Keratinocyte (primary cell): ENCODE data around the gene SS18. TPM values are rescaled to one million over a fixed set of nuclear protein-coding genes. Genes with fewer than 3 reads are reported as not detected.

Experiments used
- DNase-seq: peaks from one replicate; pipeline ENCODE4 v3.0.0-alpha.2; 2011; ENCODE audit warnings: low read depth, missing footprints, low spot score
- FAIRE-seq: peaks from 2 replicates; lab custom pipeline; 2011; peaks lifted over from hg19 to GRCh38; lab: Jason Lieb, UNC
- H2AFZ ChIP-seq: 2 replicates; pipeline ENCODE4 v1.6.0; 2012; ENCODE audit warnings: low read length, control low read depth, inconsistent platforms; ENCODE audit not compliant: control insufficient read depth
- H3K27ac ChIP-seq: 2 replicates; pipeline ENCODE4 v1.5.1; 2011; ENCODE audit warnings: low read length; ENCODE audit not compliant: control insufficient read depth, insufficient read depth
- H3K27me3 ChIP-seq: 3 replicates; pipeline ENCODE4 v1.6.0; 2011; ENCODE audit warnings: low read length; ENCODE audit not compliant: control insufficient read depth, insufficient read depth; ENCODE audit errors: extremely low read depth
- H3K36me3 ChIP-seq, 2 experiments: 2 replicates in 1 of 2; 3 replicates in 1 of 2; pipeline ENCODE4 v1.5.1; 2011; ENCODE audit warnings: low read length in 2 of 2, mild to moderate bottlenecking in 1 of 2; ENCODE audit not compliant: control insufficient read depth in 2 of 2, insufficient read depth in 2 of 2; ENCODE audit errors: extremely low read depth in 1 of 2
- H3K4me1 ChIP-seq: 3 replicates; pipeline ENCODE4 v1.5.1; 2011; ENCODE audit warnings: low read length; ENCODE audit not compliant: control insufficient read depth, insufficient read depth; ENCODE audit errors: extremely low read depth
- H3K4me2 ChIP-seq: 3 replicates; pipeline ENCODE4 v1.6.0; 2011; ENCODE audit warnings: low read depth, low read length; ENCODE audit not compliant: control insufficient read depth, insufficient read depth; ENCODE audit errors: extremely low read depth
- H3K4me3 ChIP-seq, 3 experiments: fragments of 200-600 bp in 1 of 3; sonication (generic) in 1 of 3; 2 replicates in 2 of 3; 3 replicates in 1 of 3; pipeline ENCODE4 v1.5.1; 2011 to 2016; ENCODE audit warnings: low read length in 3 of 3, mild to moderate bottlenecking in 3 of 3, control low read depth in 2 of 3, inconsistent platforms in 1 of 3, low read depth in 1 of 3, mixed read lengths in 1 of 3, mixed run types in 1 of 3, moderate library complexity in 1 of 3; ENCODE audit not compliant: control insufficient read depth in 2 of 3, insufficient read depth in 2 of 3; ENCODE audit errors: extremely low read depth in 1 of 3
- H3K79me2 ChIP-seq: 2 replicates; pipeline ENCODE4 v1.6.0; 2012; ENCODE audit warnings: low read length; ENCODE audit not compliant: control insufficient read depth, insufficient read depth
- H3K9ac ChIP-seq: 3 replicates; pipeline ENCODE4 v1.6.0; 2011; ENCODE audit warnings: low read length; ENCODE audit not compliant: control insufficient read depth, insufficient read depth; ENCODE audit errors: extremely low read depth
- H3K9me1 ChIP-seq: 3 replicates; pipeline ENCODE4 v1.6.0; 2011; ENCODE audit warnings: low read length; ENCODE audit not compliant: control insufficient read depth, insufficient read depth; ENCODE audit errors: extremely low read depth
- H3K9me3 ChIP-seq: 2 replicates; pipeline ENCODE4 v1.5.1; 2012; ENCODE audit warnings: low read depth, low read length; ENCODE audit not compliant: control insufficient read depth
- H4K20me1 ChIP-seq: 3 replicates; pipeline ENCODE4 v1.6.0; 2011; ENCODE audit warnings: low read length; ENCODE audit not compliant: control insufficient read depth, insufficient read depth; ENCODE audit errors: extremely low read depth
- EZH2 ChIP-seq: IDR thresholded peaks from one replicate; pipeline ENCODE4 v1.6.1; 2012; ENCODE audit warnings: inconsistent platforms, mild to moderate bottlenecking, low read length, moderate library complexity
- dilution Hi-C: fragments of 300-500 bp; cut with MboI; formaldehyde crosslinking; loops from one replicate; pipeline ENCODE4 v1.7.0; 2020; ENCODE audit warnings: low sequenced_read_pairs; ENCODE audit not compliant: extremely low pct_ligation_motif_present
- polyA plus RNA-seq, 5 experiments: library from polyadenylated mRNA; depleted of rRNA in 3 of 5; stranded (reverse) in 3 of 5; stranded (forward) in 1 of 5; unstranded in 1 of 5; fragments of >200 nt; gene quantifications; 1 replicate in 1 of 5; 2 replicates in 3 of 5; 3 replicates in 1 of 5; pipeline versions ENCODE4 v1.2.1 to v1.2.3, GENCODE V29; 2011 to 2012; ENCODE audit warnings: missing spikeins in 2 of 5, low read depth in 1 of 5, low replicate concordance in 1 of 5
- TF ChIP-seq, protein P1 (sequence below), 3 experiments: IDR thresholded peaks in 1 of 3; conservative IDR thresholded peaks in 1 of 3; optimal IDR thresholded peaks in 1 of 3; 2 replicates in 2 of 3; 3 replicates in 1 of 3; pipeline versions ENCODE3 to v1.5.1; 2011; ENCODE audit warnings: low read length in 3 of 3, mild to moderate bottlenecking in 3 of 3, moderate library complexity in 2 of 3, control low read depth in 1 of 3, inconsistent platforms in 1 of 3; ENCODE audit not compliant: insufficient read depth in 2 of 3; ENCODE audit errors: extremely low read depth in 1 of 3

SS18 gene
- polyA plus RNA-seq, 1 donor (not counting 4 experiments of a cell fraction or from before 2014, with no cell fraction given), result 140 TPM

DNA sequence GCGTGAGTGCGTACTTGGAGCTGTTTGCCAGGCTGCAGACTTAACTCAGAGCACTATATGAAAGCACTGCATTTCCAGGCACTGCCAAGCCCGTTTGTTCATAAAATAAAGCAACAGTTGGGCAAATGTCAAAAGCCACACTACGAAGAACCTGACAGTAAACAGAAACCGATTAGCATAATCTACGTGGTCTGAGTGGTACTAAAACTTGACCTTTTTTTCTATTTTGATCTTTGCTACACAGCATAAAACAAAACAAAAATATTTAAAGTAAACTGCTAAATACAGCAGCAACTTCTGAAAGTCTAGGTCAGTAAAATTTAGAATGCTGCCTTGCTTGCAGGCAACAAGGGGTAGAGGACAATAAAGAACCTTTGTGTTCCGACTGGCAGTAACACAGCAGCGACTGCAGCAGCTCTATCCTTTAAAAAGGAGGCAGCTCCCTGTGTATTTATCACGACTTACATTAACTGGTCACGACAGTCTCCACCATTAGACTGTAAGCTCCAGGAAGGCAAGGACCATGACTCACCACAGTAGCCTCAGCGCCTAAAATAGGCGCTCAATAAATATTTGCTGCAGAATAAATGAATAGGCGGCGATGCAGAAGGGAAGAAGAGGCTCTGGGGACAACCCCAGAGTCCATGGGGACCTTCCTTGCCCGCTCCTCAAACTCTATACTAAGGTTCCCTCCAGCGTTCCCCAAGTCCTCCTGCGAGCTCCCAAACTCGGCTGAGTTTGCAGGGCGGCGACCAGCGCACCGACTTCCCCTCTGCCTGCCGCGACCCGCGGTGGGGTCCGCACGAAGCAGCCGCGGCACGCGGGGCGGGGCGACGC lies 902 bp downstream of the SS18 start:
- peaks cover 57% of the 10 kb centered on the region for H3K79me2 ChIP-seq
- DNase-seq (no peak), FAIRE-seq (no peak)

DNA sequence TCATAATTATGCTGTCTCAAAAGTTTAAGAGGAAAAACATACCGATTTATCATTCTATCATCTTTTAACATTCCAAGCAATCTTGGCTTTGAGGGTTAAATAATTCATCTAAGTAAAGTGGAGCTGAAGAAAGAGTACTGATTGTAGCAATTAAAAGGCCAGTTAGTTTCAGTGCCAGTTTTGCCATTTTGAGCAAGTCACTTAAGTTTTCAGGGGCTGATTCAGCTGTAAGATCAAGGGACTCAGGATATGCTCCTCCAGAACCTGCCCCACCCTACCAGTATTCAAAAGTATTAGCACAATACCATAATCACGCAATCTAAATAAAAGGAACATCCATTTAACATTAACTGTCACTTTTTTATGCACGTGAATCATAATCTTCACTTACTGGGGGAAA lies 1.9 kb downstream of the SS18 start:
- Histone ChIP-seq H3K4me2 (peak overlapping the region; percentile 98), H2AFZ (no peak overlapping the region), H3K36me3 (peaks cover 9 to 20% of the 10 kb centered on the region in 2 experiments), H3K27ac (peak overlapping the region; percentile 81), H4K20me1 (no peaks in the 10 kb centered on the region), H3K9me1 (no peaks in the 10 kb centered on the region), H3K4me3 (peak overlapping the region; percentile 71 to 88 (median 84)), H3K27me3 (no peaks in the 10 kb centered on the region), H3K4me1 (peaks cover 8% of the 10 kb centered on the region), H3K9ac (peak overlapping the region; percentile 89), H3K9me3 (no peaks in the 10 kb centered on the region), H3K79me2 (peaks cover 66% of the 10 kb centered on the region)
- no peak for DNase-seq
- dilution Hi-C loops, result no loop called here
- TF ChIP-seq, protein P1, sequence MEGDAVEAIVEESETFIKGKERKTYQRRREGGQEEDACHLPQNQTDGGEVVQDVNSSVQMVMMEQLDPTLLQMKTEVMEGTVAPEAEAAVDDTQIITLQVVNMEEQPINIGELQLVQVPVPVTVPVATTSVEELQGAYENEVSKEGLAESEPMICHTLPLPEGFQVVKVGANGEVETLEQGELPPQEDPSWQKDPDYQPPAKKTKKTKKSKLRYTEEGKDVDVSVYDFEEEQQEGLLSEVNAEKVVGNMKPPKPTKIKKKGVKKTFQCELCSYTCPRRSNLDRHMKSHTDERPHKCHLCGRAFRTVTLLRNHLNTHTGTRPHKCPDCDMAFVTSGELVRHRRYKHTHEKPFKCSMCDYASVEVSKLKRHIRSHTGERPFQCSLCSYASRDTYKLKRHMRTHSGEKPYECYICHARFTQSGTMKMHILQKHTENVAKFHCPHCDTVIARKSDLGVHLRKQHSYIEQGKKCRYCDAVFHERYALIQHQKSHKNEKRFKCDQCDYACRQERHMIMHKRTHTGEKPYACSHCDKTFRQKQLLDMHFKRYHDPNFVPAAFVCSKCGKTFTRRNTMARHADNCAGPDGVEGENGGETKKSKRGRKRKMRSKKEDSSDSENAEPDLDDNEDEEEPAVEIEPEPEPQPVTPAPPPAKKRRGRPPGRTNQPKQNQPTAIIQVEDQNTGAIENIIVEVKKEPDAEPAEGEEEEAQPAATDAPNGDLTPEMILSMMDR (optimal IDR thresholded peaks at IDR 0.05 in 1 of 3, IDR thresholded peaks at IDR 0.05 in 1 of 3, conservative IDR thresholded peaks at IDR 0.05 in 1 of 3; ENCODE audit: extremely low read depth in 1 of 3, insufficient read depth in 2 of 3, low read length in 3 of 3), result no peak
- TF ChIP-seq EZH2, result no peak
- FAIRE-seq, result peak; percentile 26

More for the DNA sequence above, 902 bp downstream of the SS18 start:
- H3K4me2 ChIP-seq, result peak overlapping the region; percentile 98
- peaks cover 7 to 18% of the 10 kb centered on the region in 2 experiments for H3K36me3 ChIP-seq
- no peaks in the 10 kb centered on the region for H3K27me3 ChIP-seq
- peak overlapping the region; percentile 71 to 88 (median 84) for H3K4me3 ChIP-seq
- peak overlapping the region; percentile 81 for H3K27ac ChIP-seq
- H3K9me1 ChIP-seq, result no peaks in the 10 kb centered on the region
- H2AFZ ChIP-seq, result peak overlapping the region; percentile 4
- no peaks in the 10 kb centered on the region for H3K9me3 ChIP-seq
- TF ChIP-seq, protein P1 (optimal IDR thresholded peaks at IDR 0.05 in 1 of 3, IDR thresholded peaks at IDR 0.05 in 1 of 3, conservative IDR thresholded peaks at IDR 0.05 in 1 of 3; ENCODE audit: extremely low read depth in 1 of 3, insufficient read depth in 2 of 3, low read length in 3 of 3), result no peak
- no peak for TF ChIP-seq EZH2
- dilution Hi-C loops, result no loop called here
- H3K4me1 ChIP-seq, result peaks cover 8% of the 10 kb centered on the region
- peak overlapping the region; percentile 89 for H3K9ac ChIP-seq
- H4K20me1 ChIP-seq, result no peaks in the 10 kb centered on the region
